ENCODE measurements around the gene SAFB.
"Not testable (repeated sequence)": the region's sequence is repeated elsewhere in the genome, so short reads cannot be mapped to it uniquely, and the experiment has no call there.

The SAFB gene

DNA sequence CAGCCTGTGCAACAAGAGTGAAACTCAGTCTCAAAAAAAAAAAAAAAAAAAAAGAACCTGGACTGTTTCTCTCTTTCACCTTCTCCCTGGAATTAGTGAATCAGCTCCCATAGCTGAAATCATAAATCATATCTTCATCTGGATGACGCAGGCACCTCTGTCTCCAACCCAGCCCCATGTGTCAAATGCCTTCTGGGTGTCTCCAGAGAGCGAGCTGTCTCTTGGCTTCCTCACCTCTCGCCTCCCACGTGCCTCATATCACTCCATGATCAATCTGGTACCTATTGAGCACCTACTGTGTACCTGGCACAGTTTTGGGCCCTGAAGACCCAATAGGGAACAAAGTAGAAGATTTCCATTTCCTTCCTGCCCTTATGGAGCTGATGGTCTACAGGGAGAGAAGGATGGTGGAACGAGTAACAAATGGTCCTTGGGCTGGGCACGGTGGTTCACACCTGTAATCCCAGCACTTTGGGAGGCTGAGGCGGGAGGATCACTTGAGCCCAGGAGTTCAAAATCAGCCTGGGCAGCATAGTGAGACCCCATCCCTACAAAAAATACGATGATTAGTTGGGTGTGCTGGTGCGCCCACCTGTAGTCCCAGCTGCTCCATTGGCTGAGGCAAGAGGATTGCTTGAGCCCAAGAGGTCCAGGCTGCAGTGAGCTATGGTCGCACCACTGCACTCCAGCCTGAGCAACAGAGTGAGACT lies 60.4 kb downstream of the SAFB start:
- TF ChIP-seq, protein P1, sequence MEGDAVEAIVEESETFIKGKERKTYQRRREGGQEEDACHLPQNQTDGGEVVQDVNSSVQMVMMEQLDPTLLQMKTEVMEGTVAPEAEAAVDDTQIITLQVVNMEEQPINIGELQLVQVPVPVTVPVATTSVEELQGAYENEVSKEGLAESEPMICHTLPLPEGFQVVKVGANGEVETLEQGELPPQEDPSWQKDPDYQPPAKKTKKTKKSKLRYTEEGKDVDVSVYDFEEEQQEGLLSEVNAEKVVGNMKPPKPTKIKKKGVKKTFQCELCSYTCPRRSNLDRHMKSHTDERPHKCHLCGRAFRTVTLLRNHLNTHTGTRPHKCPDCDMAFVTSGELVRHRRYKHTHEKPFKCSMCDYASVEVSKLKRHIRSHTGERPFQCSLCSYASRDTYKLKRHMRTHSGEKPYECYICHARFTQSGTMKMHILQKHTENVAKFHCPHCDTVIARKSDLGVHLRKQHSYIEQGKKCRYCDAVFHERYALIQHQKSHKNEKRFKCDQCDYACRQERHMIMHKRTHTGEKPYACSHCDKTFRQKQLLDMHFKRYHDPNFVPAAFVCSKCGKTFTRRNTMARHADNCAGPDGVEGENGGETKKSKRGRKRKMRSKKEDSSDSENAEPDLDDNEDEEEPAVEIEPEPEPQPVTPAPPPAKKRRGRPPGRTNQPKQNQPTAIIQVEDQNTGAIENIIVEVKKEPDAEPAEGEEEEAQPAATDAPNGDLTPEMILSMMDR (IDR thresholded peaks at IDR 0.05; ENCODE audit: low read length, missing control alignments) = no peak
- DNase-seq (ENCODE audit: low read depth) = no peak
- no peak overlapping the region for H3K4me3 ChIP-seq (replicated peaks; ENCODE audit: low read depth, low read length)

DNA sequence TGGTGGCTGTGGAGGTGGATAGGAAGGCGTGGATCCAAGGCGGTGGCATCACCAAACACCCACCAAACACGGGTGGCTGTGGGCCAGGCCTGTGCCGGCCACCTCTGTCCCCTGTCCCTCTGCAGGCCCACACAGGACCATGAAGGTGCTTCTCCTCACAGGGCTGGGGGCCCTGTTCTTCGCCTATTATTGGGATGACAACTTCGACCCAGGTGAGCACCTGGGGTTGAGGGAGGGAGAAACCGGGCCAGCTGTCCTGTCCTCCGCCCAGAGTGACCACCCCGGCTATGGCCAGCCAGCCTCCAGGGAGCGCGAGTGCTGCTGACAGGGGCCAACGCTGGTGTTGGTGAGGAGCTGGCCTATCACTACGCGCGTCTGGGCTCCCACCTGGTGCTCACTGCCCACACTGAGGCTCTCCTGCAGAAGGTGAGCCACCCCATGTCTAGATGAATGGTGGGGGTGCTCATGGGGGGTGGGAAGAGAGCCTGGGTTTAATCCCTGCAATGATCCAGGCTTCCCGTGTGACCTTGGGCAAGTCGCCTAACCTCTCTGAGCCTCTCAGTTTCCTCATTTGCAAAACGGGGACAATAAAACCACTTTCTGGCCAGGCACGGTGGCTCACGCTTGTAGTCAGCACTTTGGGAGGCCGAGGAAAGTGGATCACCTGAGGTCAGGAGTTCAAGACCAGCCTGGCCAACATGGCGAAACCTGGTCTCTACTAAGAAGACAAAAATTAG lies 62.0 kb downstream of the SAFB start:
- no peak overlapping the region for H3K4me3 ChIP-seq (replicated peaks; ENCODE audit: low read depth, low read length)
- no peak for DNase-seq (ENCODE audit: low read depth)
- TF ChIP-seq, protein P1 (IDR thresholded peaks at IDR 0.05; ENCODE audit: low read length, missing control alignments) = no peak

DNA sequence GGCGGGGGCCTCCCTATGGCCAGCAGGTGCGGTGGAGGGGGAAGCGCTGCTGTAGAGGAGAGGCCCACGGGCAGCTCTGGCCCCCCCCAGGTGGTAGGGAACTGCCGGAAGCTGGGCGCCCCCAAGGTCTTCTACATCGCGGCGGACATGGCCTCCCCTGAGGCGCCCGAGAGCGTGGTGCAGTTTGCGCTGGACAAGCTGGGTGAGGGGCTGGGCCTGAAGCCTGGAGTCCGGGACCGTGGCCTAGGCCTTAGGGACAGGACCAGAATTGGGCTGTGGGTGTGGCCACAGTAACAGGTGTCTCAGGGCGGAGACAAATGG lies 63.4 kb downstream of the SAFB start:
- DNase-seq (ENCODE audit: low read depth) = no peak
- peak overlapping the region; percentile 55 for H3K4me3 ChIP-seq (replicated peaks; ENCODE audit: low read depth, low read length)
- TF ChIP-seq, protein P1 (IDR thresholded peaks at IDR 0.05; ENCODE audit: low read length, missing control alignments) = no peak

DNA sequence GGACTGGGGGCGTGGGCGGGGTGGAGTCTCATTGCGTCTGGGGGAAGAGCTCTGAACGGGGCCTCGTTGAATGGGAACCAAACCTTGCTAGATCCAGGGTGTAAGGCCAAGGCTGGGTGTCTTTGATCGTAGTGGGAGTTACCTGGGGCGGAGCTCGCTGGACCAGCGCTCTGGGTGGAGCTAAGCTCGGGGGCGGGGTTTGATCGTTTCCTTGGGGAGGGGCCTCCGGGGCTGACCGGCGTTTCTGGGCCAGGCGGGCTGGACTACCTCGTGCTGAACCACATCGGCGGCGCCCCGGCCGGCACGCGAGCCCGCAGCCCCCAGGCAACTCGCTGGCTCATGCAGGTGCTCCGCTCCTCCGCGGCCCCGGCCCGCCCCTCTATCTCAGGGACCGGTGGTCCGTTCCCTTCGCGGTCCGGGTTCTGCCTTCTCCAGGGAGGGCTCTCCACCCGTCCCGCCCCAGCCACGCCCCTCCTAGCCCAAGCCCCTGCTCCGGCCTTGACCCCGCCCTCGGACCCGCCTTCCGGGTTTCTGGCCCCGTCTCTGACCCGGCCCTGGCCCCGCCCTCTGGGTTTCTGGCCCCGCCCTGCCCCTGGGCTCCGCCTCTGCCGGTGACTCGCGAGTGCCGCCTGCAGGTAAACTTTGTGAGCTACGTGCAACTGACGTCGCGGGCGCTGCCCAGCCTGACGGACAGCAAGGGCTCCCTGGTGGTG lies 63.9 kb downstream of the SAFB start:
- H3K4me3 ChIP-seq (replicated peaks; ENCODE audit: low read depth, low read length) = peak overlapping the region; percentile 55
- DNase-seq (ENCODE audit: low read depth) = peak; percentile 93
- TF ChIP-seq, protein P1 (IDR thresholded peaks at IDR 0.05; ENCODE audit: low read length, missing control alignments) = peak; percentile 68

DNA sequence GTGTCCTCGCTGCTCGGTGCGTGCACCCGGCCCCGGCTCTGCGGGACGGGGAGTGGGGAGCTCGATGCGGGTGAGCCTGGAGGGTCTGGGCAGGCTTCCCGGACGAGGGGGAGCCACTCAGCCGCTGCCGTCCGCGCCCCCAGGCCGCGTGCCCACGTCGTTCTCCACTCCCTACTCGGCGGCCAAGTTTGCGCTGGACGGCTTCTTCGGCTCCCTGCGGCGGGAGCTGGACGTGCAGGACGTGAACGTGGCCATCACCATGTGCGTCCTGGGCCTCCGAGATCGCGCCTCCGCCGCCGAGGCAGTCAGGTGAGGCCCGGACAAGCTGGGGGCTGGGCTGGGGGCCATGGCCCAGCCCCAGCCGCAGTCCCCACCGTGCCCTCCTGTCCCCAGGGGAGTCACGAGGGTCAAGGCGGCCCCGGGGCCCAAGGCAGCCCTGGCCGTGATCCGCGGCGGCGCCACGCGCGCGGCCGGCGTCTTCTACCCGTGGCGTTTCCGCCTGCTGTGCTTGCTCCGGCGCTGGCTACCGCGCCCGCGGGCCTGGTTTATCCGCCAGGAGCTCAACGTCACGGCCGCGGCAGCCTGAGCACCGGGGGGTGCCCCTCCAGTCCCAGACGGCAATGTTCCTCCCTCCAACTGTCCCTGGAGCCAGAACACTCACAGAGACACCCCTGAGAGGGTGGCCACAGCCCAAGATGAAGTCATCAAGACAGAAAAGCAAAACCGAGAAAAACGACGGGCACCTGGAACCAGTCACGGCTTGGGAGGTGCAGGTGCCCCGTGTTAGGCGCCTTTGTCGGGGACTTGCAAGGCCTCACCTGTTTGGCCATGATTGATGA lies 64.7 kb downstream of the SAFB start:
- no peak for DNase-seq (ENCODE audit: low read depth)
- peak overlapping the region; percentile 55 for H3K4me3 ChIP-seq (replicated peaks; ENCODE audit: low read depth, low read length)
- TF ChIP-seq, protein P1 (IDR thresholded peaks at IDR 0.05; ENCODE audit: low read length, missing control alignments) = no peak

DNA sequence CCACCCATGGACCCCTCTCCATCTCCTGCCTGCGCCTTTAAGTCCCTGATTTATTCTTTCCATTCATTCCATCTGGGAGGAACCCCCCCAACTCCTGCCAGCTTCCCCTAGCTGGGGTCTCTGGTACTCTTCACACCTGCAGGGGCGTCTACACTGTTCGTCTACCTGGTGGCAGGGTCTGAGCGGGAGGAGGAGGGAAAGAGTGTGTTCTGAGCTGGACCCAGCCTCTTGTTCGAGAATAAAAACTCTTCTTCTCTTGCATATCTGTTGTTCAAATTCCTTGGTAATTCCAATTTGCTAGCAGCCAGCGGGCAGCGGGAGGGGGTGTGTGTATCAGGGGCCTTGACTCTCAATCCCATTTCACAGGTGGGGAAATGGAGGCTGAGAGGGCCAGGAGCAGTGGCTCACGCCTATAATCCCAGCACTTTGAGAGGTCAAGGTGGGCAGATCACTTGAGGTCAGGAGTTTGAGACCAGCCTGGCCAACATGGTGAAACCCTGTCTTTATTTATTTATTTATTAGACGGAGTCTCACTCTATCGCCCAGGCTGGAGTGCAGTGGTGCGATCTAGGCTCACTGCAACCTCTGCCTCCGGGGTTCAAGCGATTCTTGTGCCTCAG lies 65.5 kb downstream of the SAFB start:
- not testable (repeated sequence) for DNase-seq (ENCODE audit: low read depth); H3K4me3 ChIP-seq (replicated peaks; ENCODE audit: low read depth, low read length)

All from fibroblast of pulmonary artery (primary cell).